NCI-H1092 treated with DMSO at 0.1 percent for 48 hours (cell line): ENCODE measurements around the gene P2RY6.

Experiments used
- DNase-seq: peaks from one replicate; lab custom pipeline; 2025; lab: John Stamatoyannopoulos, UW

Gene P2RY6

DNA sequence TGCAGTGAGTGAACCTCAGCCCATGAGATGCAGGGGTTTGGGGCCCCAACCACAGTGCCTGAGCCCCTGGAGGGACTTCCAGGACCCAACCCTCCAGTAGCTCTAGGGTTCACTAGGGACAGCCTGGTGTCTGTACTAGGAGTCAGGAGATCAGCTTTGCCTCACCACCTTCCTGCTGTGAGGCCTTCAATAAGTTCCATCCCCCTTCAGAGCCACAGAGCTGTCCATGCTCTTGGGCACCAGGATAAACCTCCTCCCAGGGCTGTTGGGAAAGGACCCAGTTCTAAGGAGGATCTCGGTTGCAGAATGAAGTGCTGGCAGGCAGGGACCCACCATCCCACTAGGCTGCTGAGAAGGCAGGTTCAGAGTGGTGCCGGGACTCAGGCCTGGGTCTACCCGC is 45.7 kb downstream of the P2RY6 start:
- no peak for DNase-seq

DNA sequence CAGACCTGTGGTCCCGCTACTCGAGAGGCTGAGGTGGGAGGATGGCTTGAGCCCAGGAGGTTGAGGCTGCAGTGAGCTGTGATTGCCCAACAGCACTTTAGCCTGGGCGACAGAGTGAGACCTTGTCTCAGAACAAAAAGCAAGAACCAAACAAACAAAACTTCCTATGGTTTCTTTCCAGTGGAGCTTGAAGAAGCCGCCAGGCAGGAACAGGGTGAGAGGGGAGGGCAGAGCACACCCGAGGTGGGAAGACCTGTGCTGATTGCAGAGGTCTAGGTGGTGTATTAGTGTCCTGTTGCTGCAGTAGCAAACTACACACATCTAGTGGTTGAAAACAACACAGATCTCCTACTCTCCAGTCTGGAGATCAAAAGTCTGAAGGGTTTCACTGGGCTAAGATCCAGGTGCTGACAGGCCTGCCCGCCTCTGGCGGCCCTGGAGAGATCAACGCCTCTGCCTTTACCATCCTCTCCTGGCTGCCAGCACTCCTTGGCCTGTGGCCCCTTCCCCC is 46.4 kb downstream of the P2RY6 start:
- no peak for DNase-seq

DNA sequence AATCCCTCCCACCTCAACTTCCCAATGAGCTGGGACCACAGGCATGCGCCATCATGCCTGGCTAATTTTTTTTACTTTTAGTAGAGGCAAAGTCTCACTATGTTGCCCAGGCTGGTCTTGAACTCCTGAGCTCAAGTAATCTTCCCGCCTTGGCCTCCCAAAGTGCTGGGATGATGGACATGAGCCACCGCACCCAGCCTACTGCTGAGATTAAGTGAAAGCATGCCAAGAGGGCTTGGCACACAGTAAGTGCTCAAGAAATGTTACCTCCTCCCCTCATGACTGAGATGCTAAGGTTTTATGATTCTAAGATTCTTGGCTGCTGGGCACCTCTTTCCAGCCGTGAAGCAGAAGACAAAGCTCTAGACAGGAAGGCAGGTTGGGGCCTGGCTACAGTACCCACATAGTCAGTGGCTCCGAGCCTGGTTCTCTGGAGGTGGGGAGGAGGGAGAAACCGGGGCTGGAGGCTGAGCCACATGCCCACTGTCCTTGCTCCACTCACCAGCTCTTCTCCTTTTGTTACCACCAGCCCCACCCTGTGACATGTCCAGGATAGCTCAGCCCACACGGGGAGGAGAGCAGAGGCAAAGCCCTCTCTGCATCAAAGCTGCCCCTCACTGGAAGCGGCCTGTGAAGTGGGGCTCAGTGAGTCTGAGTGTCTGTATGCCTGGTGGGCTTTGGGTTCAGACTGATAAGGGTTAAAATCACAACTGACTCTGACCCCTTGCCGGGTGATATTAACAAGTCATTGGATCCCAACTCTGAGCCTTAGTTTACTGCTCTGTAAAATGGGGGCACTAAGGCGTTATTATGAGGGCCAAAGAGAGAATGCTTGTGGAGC is 48.8 kb downstream of the P2RY6 start:
- DNase-seq = no peak

- DNase-seq = peak; percentile 31
These were observed 49.7 kb downstream of the P2RY6 start for GRCh38 chr11:73321604-73322381.

GRCh38 chr11:73322382-73323306 is 50.5 kb downstream of the P2RY6 start:
- peak; percentile 65 for DNase-seq

GRCh38 chr11:73323464-73323863 is 51.3 kb downstream of the P2RY6 start:
- DNase-seq = no peak

GRCh38 chr11:73324116-73324515 is 52.0 kb downstream of the P2RY6 start:
- no peak for DNase-seq

GRCh38 chr11:73324665-73325035 is 52.5 kb downstream of the P2RY6 start:
- no peak for DNase-seq

GRCh38 chr11:73325036-73325981 is 53.2 kb downstream of the P2RY6 start:
- no peak for DNase-seq

DNA sequence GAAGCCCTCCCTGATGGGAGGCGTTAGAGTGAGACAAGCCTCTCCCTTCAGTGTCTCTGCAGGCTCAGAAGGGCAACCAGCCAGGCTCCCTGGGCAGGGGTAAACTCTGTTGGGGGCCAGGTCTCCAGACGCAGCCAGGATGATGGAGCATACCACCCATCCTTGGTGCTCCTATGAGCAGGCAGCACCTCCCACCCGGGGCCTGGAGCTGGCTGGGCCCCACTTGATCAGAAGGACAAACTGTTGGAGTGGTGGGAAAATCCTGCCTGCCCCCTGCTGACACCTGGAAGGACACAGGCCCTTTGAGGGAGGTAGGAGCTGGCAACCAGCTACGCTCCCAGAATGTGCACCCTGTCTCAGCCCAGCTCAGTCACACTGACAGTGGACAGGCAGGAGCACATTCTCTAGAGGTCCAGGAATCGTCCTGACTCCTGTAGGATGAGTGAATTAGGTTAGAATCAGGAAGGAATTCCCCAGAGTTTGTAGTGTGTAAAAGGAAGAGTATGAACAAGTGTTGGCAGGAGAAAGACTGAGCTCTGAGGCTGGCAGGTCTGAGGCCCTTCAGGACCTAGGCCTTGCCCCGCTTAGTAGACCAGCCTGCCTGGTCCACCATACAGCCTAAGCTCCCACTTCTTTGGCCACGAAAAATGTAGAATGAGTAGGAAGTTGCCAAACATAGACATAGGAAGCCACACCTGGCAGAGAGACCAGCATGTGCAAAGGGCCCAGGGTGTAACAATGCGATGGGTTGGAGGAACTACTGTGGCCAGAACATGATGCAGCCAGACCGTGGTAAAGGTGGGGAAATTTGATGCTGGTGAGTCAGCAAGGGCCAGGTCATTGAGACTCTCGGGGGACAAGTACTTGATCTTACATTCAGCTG is 55.0 kb downstream of the P2RY6 start:
- no peak for DNase-seq

DNA sequence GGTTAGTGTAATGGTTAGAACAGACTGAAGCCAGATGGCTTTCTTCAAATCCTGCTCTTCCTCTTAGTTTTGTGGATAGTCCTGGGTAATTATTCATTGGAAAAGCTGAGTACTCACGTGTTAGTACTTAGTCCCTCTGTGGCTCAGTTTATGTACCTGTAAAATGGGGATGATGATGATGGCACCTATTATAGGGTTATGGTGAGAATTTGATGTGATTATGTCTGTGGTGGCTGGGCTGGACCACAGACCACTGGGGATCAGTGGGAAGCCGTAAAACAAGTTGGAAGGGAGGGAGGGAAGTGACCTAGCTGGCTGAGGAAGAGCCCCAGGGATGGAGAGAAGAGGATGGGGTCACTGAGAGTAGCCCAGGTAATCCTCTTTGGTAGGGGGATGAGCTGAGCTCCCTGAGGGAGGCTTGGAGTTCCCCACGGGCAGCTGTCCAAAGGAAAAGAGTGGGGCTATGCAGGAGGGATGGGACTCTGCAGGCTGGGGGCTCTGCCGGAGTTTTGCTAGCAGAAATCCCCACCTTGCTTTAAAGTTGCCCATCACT is 55.8 kb downstream of the P2RY6 start:
- DNase-seq = no peak

DNA sequence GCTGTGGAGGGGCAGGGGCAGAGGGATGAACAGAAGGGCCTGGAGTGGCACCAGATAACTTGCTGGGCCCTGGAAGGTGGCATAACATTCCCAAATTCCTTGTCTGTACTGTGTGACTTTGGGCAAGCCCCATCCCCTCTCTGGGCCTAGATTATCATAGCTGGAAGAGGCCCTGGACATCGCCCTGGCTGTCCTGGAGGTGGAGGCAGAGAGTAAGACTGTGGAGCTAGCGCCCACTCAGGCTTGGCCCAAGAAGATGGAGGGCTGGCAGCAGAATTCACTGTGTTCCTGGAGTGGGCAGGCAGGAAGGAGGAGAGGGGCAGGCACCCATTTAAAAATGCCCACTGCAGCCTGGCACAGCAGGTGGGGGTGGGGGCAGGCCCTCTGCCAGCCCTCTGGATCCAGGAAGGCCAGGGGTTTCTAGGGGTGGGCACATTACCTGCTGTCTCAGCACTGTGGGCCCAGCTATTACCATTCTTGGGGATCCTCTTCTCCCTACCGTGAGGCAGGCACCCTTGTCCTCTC is 58.5 kb downstream of the P2RY6 start:
- no peak for DNase-seq

GRCh38 chr11:73331138-73331916 is 59.2 kb downstream of the P2RY6 start:
- no peak for DNase-seq

GRCh38 chr11:73333173-73333572 is 61.0 kb downstream of the P2RY6 start:
- DNase-seq = no peak

DNA sequence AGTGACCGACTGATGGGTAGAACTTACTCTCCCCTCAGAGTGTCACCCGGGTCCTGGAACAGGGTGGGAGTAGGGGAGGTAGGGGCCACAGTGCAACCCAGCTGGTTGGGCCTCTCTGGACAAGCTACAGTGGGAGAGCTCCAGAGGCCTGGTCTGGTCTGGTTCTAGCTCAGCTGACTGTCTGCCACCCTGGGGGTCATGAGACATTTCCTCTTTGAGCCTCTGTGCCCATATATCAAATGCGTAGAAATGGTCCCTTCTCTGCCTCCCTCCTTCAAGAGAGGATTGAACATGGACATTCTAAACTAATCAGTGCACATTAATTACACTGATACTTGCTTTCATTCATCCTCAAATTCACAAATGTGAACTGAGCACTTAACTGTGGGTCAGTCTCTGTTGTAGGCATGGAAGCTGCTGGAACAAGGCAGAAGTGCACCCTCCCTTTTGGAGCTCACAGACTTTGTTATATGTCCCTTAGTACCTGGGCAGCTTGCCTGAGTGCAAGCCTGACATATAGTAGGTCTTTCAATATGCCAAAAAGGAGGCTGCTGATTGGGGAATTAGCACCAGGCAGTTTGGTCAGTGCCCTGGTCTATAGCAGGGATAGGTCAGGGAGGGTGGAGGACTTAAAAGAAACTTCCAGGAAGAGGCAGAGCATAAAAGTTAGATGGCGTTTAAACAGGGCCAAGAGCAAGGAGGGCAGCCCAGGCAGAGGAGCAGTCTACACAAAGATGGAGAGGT is 61.7 kb downstream of the P2RY6 start:
- DNase-seq = no peak

GRCh38 chr11:73334384-73335203 is 62.5 kb downstream of the P2RY6 start:
- DNase-seq = no peak
